Hematopoietic multipotent progenitor cell treated with erythropoietin and hydrocortisone succinate and interleukin-3 and kit ligand, for 8 days (in vitro differentiated cells): Measurements from ENCODE around the gene CCDC40.
"Not testable (repeated sequence)": the region's sequence is repeated elsewhere in the genome, so short reads cannot be mapped to it uniquely, and the experiment has no call there.

Source experiments
- DNase-seq: peaks from one replicate; pipeline ENCODE4 v3.0.0-alpha.2; 2015

The CCDC40 gene

GRCh38 chr17:80035937-80036714 is at the start of gene CCDC40:
CCDC40 (plus strand) TSS chr17:80036642; CDS start chr17:80036663, 21 bp downstream.
- peak; percentile 67 for DNase-seq

- DNase-seq: no peak
Measured at GRCh38 chr17:79987187-79987934, 49.1 kb upstream of the CCDC40 start.

- DNase-seq: no peak
Measured at GRCh38 chr17:79987935-79988184, 48.6 kb upstream of the CCDC40 start.

GRCh38 chr17:79988185-79988971 is 48.1 kb upstream of the CCDC40 start:
- DNase-seq: no peak

GRCh38 chr17:79989106-79989835 is 47.2 kb upstream of the CCDC40 start:
- DNase-seq: no peak

GRCh38 chr17:79990051-79990592 is 46.3 kb upstream of the CCDC40 start:
- no peak for DNase-seq

GRCh38 chr17:79990704-79991103 is 45.7 kb upstream of the CCDC40 start:
- no peak for DNase-seq

GRCh38 chr17:79991140-79991923 is 45.1 kb upstream of the CCDC40 start:
- peak; percentile 79 for DNase-seq

- DNase-seq: no peak
Measured at GRCh38 chr17:79991924-79992648, 44.4 kb upstream of the CCDC40 start.

GRCh38 chr17:79992649-79993389 is 43.6 kb upstream of the CCDC40 start:
- DNase-seq: no peak

- peak; percentile 21 for DNase-seq
Measured at GRCh38 chr17:79993390-79994227, 42.8 kb upstream of the CCDC40 start.

GRCh38 chr17:79994228-79994569 is 42.2 kb upstream of the CCDC40 start:
- not testable (repeated sequence) for DNase-seq

GRCh38 chr17:79994602-79995001 is 41.8 kb upstream of the CCDC40 start:
- no peak for DNase-seq

GRCh38 chr17:79995696-79996095 is 40.7 kb upstream of the CCDC40 start:
- DNase-seq: no peak

- DNase-seq: no peak
Measured at GRCh38 chr17:79996291-79996690, 40.2 kb upstream of the CCDC40 start.

- DNase-seq: peak; percentile 27
Measured at GRCh38 chr17:79997011-79997660, 39.3 kb upstream of the CCDC40 start.

- DNase-seq: no peak
Measured at GRCh38 chr17:80000136-80000535, 36.3 kb upstream of the CCDC40 start.

- no peak for DNase-seq
Measured at GRCh38 chr17:80000981-80001775, 35.3 kb upstream of the CCDC40 start.
